Measurements from ENCODE around the gene EFCAB10. TPM values are rescaled to one million over a fixed set of nuclear protein-coding genes. Genes with fewer than 3 reads are reported as not detected.
"Not testable (repeated sequence)": the region's sequence is repeated elsewhere in the genome, so short reads cannot be mapped to it uniquely, and the experiment has no call there.

The EFCAB10 gene
- total RNA-seq, 2 donors from 2014 or later: not detected

DNA sequence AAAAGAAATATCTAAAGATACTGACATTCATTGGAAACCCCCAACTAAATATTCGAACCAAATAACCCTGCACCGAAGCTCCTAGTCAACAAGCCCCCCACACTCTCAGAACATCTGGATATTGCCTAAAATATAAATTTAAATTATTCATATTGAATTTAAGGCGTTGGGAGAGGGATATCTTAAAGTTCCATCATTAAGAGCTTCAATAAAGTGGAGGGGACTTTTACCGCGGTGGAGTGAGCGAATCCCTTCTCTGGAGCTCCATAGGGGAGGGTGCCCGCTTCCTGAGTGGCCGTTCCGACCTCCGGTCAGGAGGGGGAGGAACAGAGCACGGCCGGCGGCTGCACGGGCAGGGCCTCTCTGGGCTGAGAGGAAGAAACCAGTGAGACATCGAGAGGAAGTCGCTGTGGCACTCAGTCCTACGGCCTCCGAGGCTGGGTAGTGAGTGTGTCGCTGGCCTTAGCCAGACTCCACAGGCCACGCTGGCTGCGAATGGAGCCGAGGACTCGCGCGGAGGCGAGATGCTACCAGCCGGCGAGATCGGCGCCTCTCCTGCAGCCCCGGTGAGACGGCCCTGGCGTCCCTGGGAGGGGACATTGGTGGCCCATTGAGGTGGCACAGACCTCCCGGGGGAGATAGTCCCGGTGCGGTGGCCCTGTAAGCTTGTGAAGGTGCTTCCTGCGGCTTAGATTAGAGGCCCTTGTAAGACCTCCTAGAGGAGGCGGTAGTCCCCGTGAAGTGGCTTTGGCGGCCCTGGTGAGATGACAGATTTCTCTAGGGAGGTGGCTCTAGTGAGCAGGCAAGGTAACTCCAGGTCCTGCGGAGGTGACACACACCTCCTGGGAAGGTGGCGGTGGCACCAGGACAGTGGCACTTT is 49.3 kb downstream of the EFCAB10 start, which contains the start of gene RINT1:
RINT1 (plus strand) TSS at position 410 of the 880 bp plus-strand sequence; CDS start at position 525, 115 bp downstream.
- no peaks in the 10 kb centered on the region for H3K9me3 ChIP-seq
- TF ChIP-seq, protein P1, sequence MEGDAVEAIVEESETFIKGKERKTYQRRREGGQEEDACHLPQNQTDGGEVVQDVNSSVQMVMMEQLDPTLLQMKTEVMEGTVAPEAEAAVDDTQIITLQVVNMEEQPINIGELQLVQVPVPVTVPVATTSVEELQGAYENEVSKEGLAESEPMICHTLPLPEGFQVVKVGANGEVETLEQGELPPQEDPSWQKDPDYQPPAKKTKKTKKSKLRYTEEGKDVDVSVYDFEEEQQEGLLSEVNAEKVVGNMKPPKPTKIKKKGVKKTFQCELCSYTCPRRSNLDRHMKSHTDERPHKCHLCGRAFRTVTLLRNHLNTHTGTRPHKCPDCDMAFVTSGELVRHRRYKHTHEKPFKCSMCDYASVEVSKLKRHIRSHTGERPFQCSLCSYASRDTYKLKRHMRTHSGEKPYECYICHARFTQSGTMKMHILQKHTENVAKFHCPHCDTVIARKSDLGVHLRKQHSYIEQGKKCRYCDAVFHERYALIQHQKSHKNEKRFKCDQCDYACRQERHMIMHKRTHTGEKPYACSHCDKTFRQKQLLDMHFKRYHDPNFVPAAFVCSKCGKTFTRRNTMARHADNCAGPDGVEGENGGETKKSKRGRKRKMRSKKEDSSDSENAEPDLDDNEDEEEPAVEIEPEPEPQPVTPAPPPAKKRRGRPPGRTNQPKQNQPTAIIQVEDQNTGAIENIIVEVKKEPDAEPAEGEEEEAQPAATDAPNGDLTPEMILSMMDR (IDR thresholded peaks at IDR 0.05): peak; percentile 65 to 93
- peak within 1 kb of the TSS; percentile 98 to 100 for H3K4me3 ChIP-seq
- peaks cover 0 to 13% of the 10 kb centered on the region in 2 donors for H3K4me1 ChIP-seq
- peak within 1 kb of the TSS; percentile 80 to 87 for H3K27ac ChIP-seq
- H3K36me3 ChIP-seq: peaks cover 6% of the 10 kb centered on the region
- DNase-seq (ENCODE audit: low spot score): peak; percentile 92
- H3K27me3 ChIP-seq: no peaks in the 10 kb centered on the region

DNA sequence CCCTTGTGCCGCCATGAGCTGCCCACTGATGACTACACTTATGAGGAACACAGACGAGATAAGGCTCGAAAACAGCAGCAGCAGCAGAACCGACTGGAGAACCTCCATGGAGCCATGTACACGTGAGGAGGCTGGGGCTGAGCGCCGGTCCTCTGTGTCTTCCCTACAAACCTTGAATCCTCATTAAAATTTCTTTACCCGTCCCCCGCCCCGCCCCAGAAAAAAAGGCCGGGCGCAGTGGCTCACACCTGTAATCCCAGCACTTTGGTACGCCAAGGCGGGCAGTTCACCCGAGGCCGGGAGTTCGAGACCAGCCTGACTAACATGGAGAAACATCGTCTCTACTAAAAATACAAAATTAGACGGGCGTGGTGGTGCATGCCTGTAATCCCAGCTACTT is 50.7 kb downstream of the EFCAB10 start:
- H3K4me3 ChIP-seq: no peak overlapping the region
- H3K9me3 ChIP-seq: no peaks in the 10 kb centered on the region
- no peaks in the 10 kb centered on the region for H3K27me3 ChIP-seq
- peaks cover 0 to 13% of the 10 kb centered on the region in 2 donors for H3K4me1 ChIP-seq
- H3K36me3 ChIP-seq: no peaks in the 10 kb centered on the region
- DNase-seq (ENCODE audit: low spot score): no peak
- no peak overlapping the region for H3K27ac ChIP-seq
- TF ChIP-seq, protein P1 (IDR thresholded peaks at IDR 0.05): no peak

DNA sequence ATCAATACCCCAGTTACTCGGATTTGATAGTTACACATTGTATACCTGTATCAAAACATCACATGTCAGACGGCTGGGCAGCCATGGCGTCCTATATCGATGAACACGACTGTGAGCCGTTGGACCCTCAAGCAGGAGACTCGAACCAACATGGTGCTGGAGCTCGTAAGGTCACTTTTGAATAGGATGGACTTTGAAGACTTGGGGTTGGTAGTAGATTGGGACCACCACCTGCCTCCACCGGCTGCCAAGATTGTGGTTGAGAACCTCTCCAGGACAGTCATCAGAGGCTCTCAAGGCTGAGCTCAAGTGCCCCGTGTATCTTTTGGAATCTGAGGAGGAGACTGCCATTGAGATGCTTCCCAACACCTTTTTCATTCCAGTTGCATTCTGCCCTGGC is 51.2 kb downstream of the EFCAB10 start:
- TF ChIP-seq, protein P1 (IDR thresholded peaks at IDR 0.05): no peak
- H3K27me3 ChIP-seq: no peaks in the 10 kb centered on the region
- H3K9me3 ChIP-seq: no peaks in the 10 kb centered on the region
- H3K4me3 ChIP-seq: no peak overlapping the region
- H3K27ac ChIP-seq: no peak overlapping the region
- H3K36me3 ChIP-seq: no peaks in the 10 kb centered on the region
- peaks cover 0 to 13% of the 10 kb centered on the region in 2 donors for H3K4me1 ChIP-seq
- no peak for DNase-seq (ENCODE audit: low spot score)

DNA sequence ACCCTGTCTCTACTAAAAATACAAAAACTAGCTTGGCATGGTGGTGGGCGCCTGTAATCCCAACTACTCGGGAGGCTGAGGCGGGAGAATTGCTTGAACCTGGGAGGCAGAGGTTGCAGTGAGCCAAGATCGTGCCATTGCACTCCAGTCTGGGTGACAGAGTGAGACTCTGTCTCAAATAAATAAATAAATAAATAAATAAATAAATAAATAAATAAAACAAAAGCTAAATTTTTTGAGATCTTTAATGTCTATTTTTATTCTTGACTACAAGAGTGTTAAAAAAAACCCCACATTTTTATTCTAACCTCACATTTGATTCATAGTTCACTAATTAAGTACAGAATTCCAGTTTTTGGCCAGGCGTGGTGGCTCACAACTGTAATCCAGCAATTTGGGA is 53.6 kb downstream of the EFCAB10 start:
- not testable (repeated sequence) for H3K4me3 ChIP-seq; H3K36me3 ChIP-seq; H3K9me3 ChIP-seq; H3K27me3 ChIP-seq; H3K27ac ChIP-seq; H3K4me1 ChIP-seq; DNase-seq (ENCODE audit: low spot score)

DNA sequence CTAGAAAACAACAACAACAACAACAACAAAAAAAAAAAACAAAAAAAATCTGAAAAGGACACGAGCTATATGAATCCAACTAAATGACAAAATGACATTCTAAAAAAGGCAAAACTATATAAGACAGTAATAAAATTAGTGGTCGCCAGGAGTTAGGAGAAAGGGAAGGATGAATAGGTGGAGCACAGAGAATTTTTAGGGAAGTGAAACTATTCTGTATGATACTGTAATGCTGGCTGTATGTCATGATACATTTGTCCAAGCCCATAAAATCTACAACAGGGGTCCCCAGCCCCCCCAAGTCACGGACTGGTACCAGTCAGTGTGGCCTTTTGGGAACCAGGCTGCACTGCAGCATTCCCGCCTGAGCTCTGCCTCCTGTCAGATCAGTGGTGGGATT is 56.5 kb downstream of the EFCAB10 start:
- Histone ChIP-seq H3K4me1 (peaks cover 0 to 15% of the 10 kb centered on the region in 2 donors), H3K27ac (no peak overlapping the region), H3K9me3 (no peaks in the 10 kb centered on the region), H3K27me3 (no peaks in the 10 kb centered on the region), H3K36me3 (no peaks in the 10 kb centered on the region), H3K4me3 (no peak overlapping the region)
- TF ChIP-seq, protein P1 (IDR thresholded peaks at IDR 0.05): no peak
- DNase-seq (ENCODE audit: low spot score): no peak

DNA sequence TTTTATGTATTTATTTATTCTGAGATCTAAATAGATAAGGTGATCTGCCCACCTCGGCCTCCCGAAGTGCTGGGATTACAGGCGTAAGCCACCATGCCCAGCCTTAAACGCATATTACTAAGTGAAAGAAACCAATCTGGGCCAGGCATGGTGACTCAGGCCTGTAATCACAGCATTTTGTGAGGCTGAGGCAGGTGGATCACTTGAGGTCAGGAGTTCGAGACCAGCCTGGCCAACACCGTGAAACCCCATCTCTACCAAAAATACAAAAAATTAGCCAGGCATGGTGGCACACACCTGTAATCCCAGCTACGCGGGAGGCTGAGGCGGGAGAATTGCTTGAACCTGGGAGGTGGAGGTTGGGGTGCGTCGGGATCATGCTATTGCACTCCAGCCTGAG is 56.9 kb downstream of the EFCAB10 start:
- H3K4me3 ChIP-seq; H3K27ac ChIP-seq; H3K9me3 ChIP-seq; H3K27me3 ChIP-seq; H3K36me3 ChIP-seq; DNase-seq (ENCODE audit: low spot score): not testable (repeated sequence)
- peaks cover 3 to 15% of the 10 kb centered on the region in 2 donors for H3K4me1 ChIP-seq
